Endothelial cell (in vitro differentiated cells): ENCODE results near the gene CEP192. TPM values are rescaled to one million over a fixed set of nuclear protein-coding genes. Genes with fewer than 3 reads are reported as not detected.

ENCODE experiments used
- DNase-seq: peaks from one replicate; pipeline ENCODE4 v3.0.0; 2021; ENCODE audit warnings: low spot score
- H3K27ac Mint-ChIP-seq: one replicate; pipeline ENCODE4 v1.8.0; 2021; ENCODE audit warnings: mixed read lengths, inconsistent platforms; ENCODE audit not compliant: unreplicated experiment
- H3K27me3 Mint-ChIP-seq: one replicate; pipeline ENCODE4 v1.8.0; 2021; ENCODE audit warnings: mild to moderate bottlenecking, moderate library complexity, mixed read lengths, inconsistent platforms; ENCODE audit not compliant: unreplicated experiment
- H3K36me3 Mint-ChIP-seq: one replicate; pipeline ENCODE4 v1.8.0; 2021; ENCODE audit warnings: mild to moderate bottlenecking, low read depth, mixed read lengths, inconsistent platforms; ENCODE audit not compliant: unreplicated experiment
- H3K4me1 Mint-ChIP-seq: one replicate; pipeline ENCODE4 v1.8.0; 2021; ENCODE audit warnings: mild to moderate bottlenecking, mixed read lengths, inconsistent platforms; ENCODE audit not compliant: unreplicated experiment
- H3K4me3 Mint-ChIP-seq: one replicate; pipeline ENCODE4 v1.8.0; 2021; ENCODE audit warnings: mild to moderate bottlenecking, mixed read lengths, inconsistent platforms; ENCODE audit not compliant: unreplicated experiment
- H3K9me3 Mint-ChIP-seq: one replicate; pipeline ENCODE4 v1.8.0; 2021; ENCODE audit warnings: mixed read lengths, inconsistent platforms; ENCODE audit not compliant: unreplicated experiment
- total RNA-seq: library from RNA; stranded (reverse); fragmentation: NEBNext Ultra II Directional; extraction: Animal tissue kit (Norgen Biotek cat#: 25700); gene quantifications from one replicate; pipeline ENCODE4 v1.2.1, GENCODE V29; 2021; ENCODE audit not compliant: unreplicated experiment
- TF ChIP-seq, protein P1 (sequence below): fragments of 200-600 bp; sonication (generic); IDR thresholded peaks from one replicate; pipeline ENCODE4 v1.5.0; 2021; ENCODE audit warnings: antibody characterized with exemption; ENCODE audit not compliant: unreplicated experiment

The CEP192 gene
- total RNA-seq, 1 donor from 2014 or later = 23.2 TPM

DNA sequence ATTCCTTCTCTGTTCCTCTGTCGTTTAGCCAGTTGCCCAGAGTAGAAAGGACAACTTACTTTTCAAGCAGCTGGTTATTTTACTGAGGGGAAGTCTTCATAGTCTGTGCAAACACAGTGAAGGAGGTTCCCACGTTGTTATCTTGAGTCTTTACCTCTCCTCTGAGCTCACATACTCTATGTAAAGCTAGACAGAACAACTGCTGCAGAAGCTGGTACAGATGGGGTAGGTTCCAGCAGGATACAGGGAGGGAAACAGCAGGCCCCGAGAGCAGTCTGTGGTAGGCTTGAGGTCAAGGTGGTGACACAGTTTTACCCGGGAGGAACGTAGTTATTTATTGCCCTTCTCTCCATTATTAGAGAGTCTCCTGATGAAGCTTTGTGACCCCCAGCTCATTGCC lies 134.0 kb downstream of the CEP192 start:
- TF ChIP-seq, protein P1, sequence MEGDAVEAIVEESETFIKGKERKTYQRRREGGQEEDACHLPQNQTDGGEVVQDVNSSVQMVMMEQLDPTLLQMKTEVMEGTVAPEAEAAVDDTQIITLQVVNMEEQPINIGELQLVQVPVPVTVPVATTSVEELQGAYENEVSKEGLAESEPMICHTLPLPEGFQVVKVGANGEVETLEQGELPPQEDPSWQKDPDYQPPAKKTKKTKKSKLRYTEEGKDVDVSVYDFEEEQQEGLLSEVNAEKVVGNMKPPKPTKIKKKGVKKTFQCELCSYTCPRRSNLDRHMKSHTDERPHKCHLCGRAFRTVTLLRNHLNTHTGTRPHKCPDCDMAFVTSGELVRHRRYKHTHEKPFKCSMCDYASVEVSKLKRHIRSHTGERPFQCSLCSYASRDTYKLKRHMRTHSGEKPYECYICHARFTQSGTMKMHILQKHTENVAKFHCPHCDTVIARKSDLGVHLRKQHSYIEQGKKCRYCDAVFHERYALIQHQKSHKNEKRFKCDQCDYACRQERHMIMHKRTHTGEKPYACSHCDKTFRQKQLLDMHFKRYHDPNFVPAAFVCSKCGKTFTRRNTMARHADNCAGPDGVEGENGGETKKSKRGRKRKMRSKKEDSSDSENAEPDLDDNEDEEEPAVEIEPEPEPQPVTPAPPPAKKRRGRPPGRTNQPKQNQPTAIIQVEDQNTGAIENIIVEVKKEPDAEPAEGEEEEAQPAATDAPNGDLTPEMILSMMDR = no peak
- no peak for DNase-seq
- Mint-ChIP-seq H3K4me1 (peaks cover 7% of the 10 kb centered on the region), H3K9me3 (no peaks in the 10 kb centered on the region), H3K36me3 (peaks cover 22% of the 10 kb centered on the region), H3K27me3 (peaks cover 3% of the 10 kb centered on the region), H3K4me3 (no peak overlapping the region), H3K27ac (no peak overlapping the region)

- peaks cover 7% of the 10 kb centered on the region for H3K4me1 Mint-ChIP-seq
- peaks cover 5% of the 10 kb centered on the region for H3K27me3 Mint-ChIP-seq
- TF ChIP-seq, protein P1 = no peak
- peak overlapping the region; percentile 21 for H3K4me3 Mint-ChIP-seq
- H3K27ac Mint-ChIP-seq = no peak overlapping the region
- DNase-seq = no peak
- peaks cover 29% of the 10 kb centered on the region for H3K36me3 Mint-ChIP-seq
- no peaks in the 10 kb centered on the region for H3K9me3 Mint-ChIP-seq
Measured at GRCh38 chr18:13126966-13127598, 135.9 kb downstream of the CEP192 start.

DNA sequence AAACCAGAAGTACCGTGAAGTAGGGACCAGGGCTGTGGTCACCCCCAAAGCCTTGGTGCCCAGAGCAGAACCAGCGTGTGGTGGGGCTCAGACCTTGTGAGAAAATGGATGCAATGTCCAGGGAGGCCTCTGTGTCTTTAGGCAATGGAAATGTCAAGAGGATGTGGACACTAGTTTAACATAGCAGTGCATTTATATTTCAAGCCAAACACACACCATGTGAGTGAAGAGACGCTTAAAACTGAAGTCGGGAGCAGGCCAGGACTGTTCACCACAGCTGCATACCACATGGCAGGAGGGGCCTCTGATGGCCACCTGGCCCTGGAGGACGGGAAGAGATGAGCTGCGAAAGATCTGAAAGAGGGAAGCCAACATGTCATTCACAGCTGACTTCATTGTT lies 140.1 kb downstream of the CEP192 start:
- H3K36me3 Mint-ChIP-seq = peaks cover 41% of the 10 kb centered on the region
- peaks cover 12% of the 10 kb centered on the region for H3K27me3 Mint-ChIP-seq
- H3K4me1 Mint-ChIP-seq = no peaks in the 10 kb centered on the region
- TF ChIP-seq, protein P1 = no peak
- H3K4me3 Mint-ChIP-seq = no peak overlapping the region
- no peak for DNase-seq
- H3K27ac Mint-ChIP-seq = no peak overlapping the region
- H3K9me3 Mint-ChIP-seq = no peaks in the 10 kb centered on the region

- TF ChIP-seq, protein P1 = no peak
- DNase-seq = no peak
- Mint-ChIP-seq H3K9me3 (no peaks in the 10 kb centered on the region), H3K27me3 (peaks cover 16% of the 10 kb centered on the region), H3K27ac (no peak overlapping the region), H3K36me3 (peaks cover 23% of the 10 kb centered on the region), H3K4me3 (no peak overlapping the region), H3K4me1 (peaks cover 2% of the 10 kb centered on the region)
Measured at GRCh38 chr18:13134551-13135401, 143.6 kb downstream of the CEP192 start.
